ENCODE data around the gene ZNF322. TPM values are rescaled to one million over a fixed set of nuclear protein-coding genes. Genes with fewer than 3 reads are reported as not detected.
A peak's percentile ranks its signal among the peaks of the same experiment; 100 is the strongest.

Gene ZNF322
- total and polyA plus RNA-seq, 2 of the 8 experiments (the other 6 are each of a cell fraction or from before 2014, with no cell fraction given): 5.3 to 35.0 TPM

DNA sequence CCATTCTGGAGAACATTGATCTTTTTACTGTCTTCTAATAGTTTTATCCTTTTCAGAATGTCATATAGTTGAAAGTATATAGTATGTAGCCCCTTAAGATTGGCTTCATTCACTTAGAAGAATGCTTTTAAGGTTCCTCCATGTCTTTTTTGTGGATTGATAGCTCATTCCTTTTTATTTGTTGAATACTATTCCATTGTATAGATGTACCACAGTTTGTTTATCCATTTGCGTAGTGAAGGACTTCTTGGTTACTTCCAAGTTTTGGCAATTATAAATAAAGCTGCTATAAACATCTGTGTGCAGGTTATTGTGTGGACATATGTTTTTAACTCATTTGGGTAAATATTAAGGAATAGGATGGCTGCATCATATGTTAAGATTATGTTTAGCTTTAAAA lies 35.0 kb downstream of the ZNF322 start:
- Histone ChIP-seq H2BK20ac (ENCODE audit: low read length) (no peak overlapping the region), H4K91ac (replicated peaks; ENCODE audit: insufficient read length, low read length) (no peak overlapping the region), H4K8ac (ENCODE audit: extremely low read depth, insufficient read depth, low read length) (no peak overlapping the region), H3K36me3 (ENCODE audit: control insufficient read depth in 2 of 4, insufficient read depth in 4 of 4, low read length in 3 of 4) (no peaks in the 10 kb centered on the region), H2AK5ac (ENCODE audit: low read depth, low read length) (no peak overlapping the region), H3K27me3 (replicated peaks in 1 of 4; ENCODE audit: control insufficient read depth in 3 of 4, extremely low read depth in 1 of 4, insufficient read depth in 3 of 4, low read length in 3 of 4) (no peaks in the 10 kb centered on the region), H3K9ac (replicated peaks in 1 of 4; ENCODE audit: extremely low read depth in 1 of 4, low read depth in 3 of 4, low read length in 3 of 4) (no peak overlapping the region), H2BK15ac (ENCODE audit: low read length) (no peak overlapping the region), H3K4me1 (replicated peaks in 1 of 4; ENCODE audit: control insufficient read depth in 3 of 4, insufficient read depth in 4 of 4, low read length in 3 of 4) (no peaks in the 10 kb centered on the region), H4K20me1 (replicated peaks in 1 of 2; ENCODE audit: control insufficient read depth in 1 of 2, insufficient read depth in 2 of 2, low read length in 2 of 2) (no peaks in the 10 kb centered on the region), H3K4ac (replicated peaks; ENCODE audit: insufficient read length, low read depth, low read length) (no peak overlapping the region), H3K4me3 (ENCODE audit: extremely low read depth in 1 of 4, insufficient read depth in 2 of 4, low read depth in 3 of 4, low read length in 4 of 4) (no peak overlapping the region), H3K9me3 (ENCODE audit: insufficient read depth in 2 of 2, low read depth in 1 of 2, low read length in 1 of 2) (peaks cover 2 to 6% of the 10 kb centered on the region in 2 experiments; a peak in 2 of 4 replicates), H2BK5ac (ENCODE audit: low read depth, low read length) (no peak overlapping the region), H3K79me1 (ENCODE audit: low read depth, low read length) (no peaks in the 10 kb centered on the region), H3K23ac (ENCODE audit: insufficient read length) (no peak overlapping the region), H2BK12ac (ENCODE audit: low read depth, low read length) (no peak overlapping the region), H3K14ac (ENCODE audit: insufficient read length) (no peak overlapping the region), H2BK120ac (replicated peaks; ENCODE audit: low read depth, low read length) (no peak overlapping the region), H3K27ac (ENCODE audit: low read depth, low read length) (no peak overlapping the region), H2AFZ (ENCODE audit: low read length) (no peak overlapping the region), H3K79me2 (ENCODE audit: control insufficient read depth in 1 of 2, insufficient read depth in 2 of 2, low read length in 2 of 2) (no peaks in the 10 kb centered on the region), H3K56ac (replicated peaks; ENCODE audit: insufficient read length, low read depth, low read length) (no peak overlapping the region), H3K23me2 (ENCODE audit: low read depth, low read length) (no peaks in the 10 kb centered on the region), H3K18ac (ENCODE audit: extremely low read depth, low read length) (no peak overlapping the region), H4K5ac (ENCODE audit: insufficient read length, low read depth, low read length) (no peak overlapping the region), H3K4me2 (ENCODE audit: insufficient read depth in 1 of 2, low read depth in 2 of 2, low read length in 2 of 2) (no peak overlapping the region)
- TF ChIP-seq HDAC6 (IDR thresholded peaks at IDR 0.05; ENCODE audit: low read depth, low read length): no peak
- TF ChIP-seq KDM1A (IDR thresholded peaks at IDR 0.05; ENCODE audit: borderline replicate concordance, low read length): peak; percentile 71; the same call in 1 of the 2 replicates
- no peak for TF ChIP-seq BCL11A (IDR thresholded peaks at IDR 0.05; ENCODE audit: low read depth in 2 of 2, low read length in 2 of 2)
- FAIRE-seq (no peak), DNase-seq (ENCODE audit: low read depth in 1 of 2, low spot score in 2 of 2) (no peak)
- 92% methylated on average over 1 of the region's 1 CpG; no CpG with 5 or more reads in 1 of the 2 experiments for WGBS, 2 experiments (ENCODE audit: extremely low coverage in 1 of 2, insufficient coverage in 1 of 2, insufficient read length in 1 of 2, insufficient replicate concordance in 2 of 2, low coverage in 1 of 2, low lambda C conversion rate in 2 of 2, missing lambda C conversion rate in 1 of 2)
- CTCF ChIA-PET (ENCODE audit: partially characterized antibody): no interaction called here
- POLR2A ChIA-PET (ENCODE audit: partially characterized antibody): no interaction called here

Measured in H1 (cell line).